ENCODE measurements around the gene USP11.

Gene USP11

DNA sequence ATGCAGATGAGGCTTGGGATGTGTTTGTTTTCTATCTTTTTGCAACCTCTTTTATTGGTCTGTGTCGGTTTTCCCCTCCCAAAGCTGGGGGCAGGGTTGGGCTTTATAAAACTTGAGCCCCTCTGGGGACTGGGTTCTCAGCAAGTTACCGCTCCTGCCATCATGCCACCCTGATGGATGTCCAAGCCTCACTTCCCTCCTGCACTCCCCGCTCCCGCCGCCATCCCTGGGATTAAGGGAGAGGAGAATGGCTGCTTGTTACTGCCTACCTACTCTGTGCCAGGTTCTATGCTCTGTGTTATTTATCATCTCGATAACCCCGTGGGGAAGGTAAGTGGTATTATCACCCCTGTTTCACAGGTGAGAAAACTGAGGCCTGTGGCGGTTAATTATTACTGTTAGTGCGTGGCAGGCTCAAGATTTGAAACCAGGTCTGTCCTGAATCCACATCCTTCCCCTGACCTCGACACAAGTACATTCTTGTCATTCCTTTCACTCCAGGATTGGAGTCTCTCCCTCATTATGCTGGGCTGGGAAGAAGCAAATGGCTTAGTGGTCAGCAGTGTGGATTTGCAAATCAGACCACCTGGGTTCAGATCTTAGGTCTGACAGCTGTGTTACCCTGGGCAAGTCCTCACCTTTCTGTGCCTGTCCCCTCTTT, 34.7 kb upstream of the USP11 start:
- no peak for ATAC-seq
- TF ChIP-seq, protein P1, sequence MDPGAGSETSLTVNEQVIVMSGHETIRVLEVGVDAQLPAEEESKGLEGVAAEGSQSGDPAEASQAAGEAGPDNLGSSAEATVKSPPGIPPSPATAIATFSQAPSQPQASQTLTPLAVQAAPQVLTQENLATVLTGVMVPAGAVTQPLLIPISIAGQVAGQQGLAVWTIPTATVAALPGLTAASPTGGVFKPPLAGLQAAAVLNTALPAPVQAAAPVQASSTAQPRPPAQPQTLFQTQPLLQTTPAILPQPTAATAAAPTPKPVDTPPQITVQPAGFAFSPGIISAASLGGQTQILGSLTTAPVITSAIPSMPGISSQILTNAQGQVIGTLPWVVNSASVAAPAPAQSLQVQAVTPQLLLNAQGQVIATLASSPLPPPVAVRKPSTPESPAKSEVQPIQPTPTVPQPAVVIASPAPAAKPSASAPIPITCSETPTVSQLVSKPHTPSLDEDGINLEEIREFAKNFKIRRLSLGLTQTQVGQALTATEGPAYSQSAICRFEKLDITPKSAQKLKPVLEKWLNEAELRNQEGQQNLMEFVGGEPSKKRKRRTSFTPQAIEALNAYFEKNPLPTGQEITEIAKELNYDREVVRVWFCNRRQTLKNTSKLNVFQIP (CRISPR knock-in tag; IDR thresholded peaks at IDR 0.05; ENCODE audit: borderline replicate concordance, low read depth), result no peak
- TF ChIP-seq ZFP3 (CRISPR knock-in tag; IDR thresholded peaks at IDR 0.05) (no peak), RARB (CRISPR knock-in tag; IDR thresholded peaks at IDR 0.05) (no peak), ESRRG (CRISPR knock-in tag; IDR thresholded peaks at IDR 0.05) (no peak), ARNTL (CRISPR knock-in tag; IDR thresholded peaks at IDR 0.05; ENCODE audit: borderline replicate concordance, low read depth) (no peak), TCF4 (CRISPR knock-in tag; IDR thresholded peaks at IDR 0.05; ENCODE audit: borderline replicate concordance) (no peak), BACH2 (CRISPR knock-in tag; IDR thresholded peaks at IDR 0.05; ENCODE audit: borderline replicate concordance) (no peak), ZNF8 (CRISPR knock-in tag; IDR thresholded peaks at IDR 0.05) (no peak), ZNF565 (CRISPR knock-in tag; conservative IDR thresholded peaks at IDR 0.05; ENCODE audit: low read depth) (no peak), SNAI2 (CRISPR knock-in tag; IDR thresholded peaks at IDR 0.05) (no peak)
- TF ChIP-seq, protein P2, sequence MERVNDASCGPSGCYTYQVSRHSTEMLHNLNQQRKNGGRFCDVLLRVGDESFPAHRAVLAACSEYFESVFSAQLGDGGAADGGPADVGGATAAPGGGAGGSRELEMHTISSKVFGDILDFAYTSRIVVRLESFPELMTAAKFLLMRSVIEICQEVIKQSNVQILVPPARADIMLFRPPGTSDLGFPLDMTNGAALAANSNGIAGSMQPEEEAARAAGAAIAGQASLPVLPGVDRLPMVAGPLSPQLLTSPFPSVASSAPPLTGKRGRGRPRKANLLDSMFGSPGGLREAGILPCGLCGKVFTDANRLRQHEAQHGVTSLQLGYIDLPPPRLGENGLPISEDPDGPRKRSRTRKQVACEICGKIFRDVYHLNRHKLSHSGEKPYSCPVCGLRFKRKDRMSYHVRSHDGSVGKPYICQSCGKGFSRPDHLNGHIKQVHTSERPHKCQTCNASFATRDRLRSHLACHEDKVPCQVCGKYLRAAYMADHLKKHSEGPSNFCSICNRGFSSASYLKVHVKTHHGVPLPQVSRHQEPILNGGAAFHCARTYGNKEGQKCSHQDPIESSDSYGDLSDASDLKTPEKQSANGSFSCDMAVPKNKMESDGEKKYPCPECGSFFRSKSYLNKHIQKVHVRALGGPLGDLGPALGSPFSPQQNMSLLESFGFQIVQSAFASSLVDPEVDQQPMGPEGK (CRISPR knock-in tag; IDR thresholded peaks at IDR 0.05; ENCODE audit: borderline replicate concordance), result no peak
- TF ChIP-seq, protein P3, sequence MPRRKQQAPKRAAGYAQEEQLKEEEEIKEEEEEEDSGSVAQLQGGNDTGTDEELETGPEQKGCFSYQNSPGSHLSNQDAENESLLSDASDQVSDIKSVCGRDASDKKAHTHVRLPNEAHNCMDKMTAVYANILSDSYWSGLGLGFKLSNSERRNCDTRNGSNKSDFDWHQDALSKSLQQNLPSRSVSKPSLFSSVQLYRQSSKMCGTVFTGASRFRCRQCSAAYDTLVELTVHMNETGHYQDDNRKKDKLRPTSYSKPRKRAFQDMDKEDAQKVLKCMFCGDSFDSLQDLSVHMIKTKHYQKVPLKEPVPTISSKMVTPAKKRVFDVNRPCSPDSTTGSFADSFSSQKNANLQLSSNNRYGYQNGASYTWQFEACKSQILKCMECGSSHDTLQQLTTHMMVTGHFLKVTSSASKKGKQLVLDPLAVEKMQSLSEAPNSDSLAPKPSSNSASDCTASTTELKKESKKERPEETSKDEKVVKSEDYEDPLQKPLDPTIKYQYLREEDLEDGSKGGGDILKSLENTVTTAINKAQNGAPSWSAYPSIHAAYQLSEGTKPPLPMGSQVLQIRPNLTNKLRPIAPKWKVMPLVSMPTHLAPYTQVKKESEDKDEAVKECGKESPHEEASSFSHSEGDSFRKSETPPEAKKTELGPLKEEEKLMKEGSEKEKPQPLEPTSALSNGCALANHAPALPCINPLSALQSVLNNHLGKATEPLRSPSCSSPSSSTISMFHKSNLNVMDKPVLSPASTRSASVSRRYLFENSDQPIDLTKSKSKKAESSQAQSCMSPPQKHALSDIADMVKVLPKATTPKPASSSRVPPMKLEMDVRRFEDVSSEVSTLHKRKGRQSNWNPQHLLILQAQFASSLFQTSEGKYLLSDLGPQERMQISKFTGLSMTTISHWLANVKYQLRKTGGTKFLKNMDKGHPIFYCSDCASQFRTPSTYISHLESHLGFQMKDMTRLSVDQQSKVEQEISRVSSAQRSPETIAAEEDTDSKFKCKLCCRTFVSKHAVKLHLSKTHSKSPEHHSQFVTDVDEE (CRISPR knock-in tag; IDR thresholded peaks at IDR 0.05), result no peak

DNA sequence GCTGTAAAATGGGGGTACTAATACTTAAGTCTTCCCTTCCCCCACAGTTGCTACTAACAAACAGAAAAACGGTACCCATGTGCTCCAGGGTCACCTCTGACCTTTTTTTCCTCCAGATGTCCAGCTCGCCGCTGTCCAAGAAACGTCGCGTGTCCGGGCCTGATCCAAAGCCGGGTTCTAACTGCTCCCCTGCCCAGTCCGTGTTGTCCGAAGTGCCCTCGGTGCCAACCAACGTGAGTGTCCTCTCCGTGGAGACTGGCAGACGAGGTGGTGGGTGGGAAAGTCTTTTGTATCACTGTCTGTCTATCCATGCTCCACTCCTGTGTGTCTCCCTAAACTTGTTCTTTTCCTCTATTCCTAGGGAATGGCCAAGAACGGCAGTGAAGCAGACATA, 34.1 kb upstream of the USP11 start:
- ATAC-seq, result no peak
- TF ChIP-seq PPARA (CRISPR knock-in tag; IDR thresholded peaks at IDR 0.05; ENCODE audit: borderline replicate concordance) (no peak), TCF4 (CRISPR knock-in tag; IDR thresholded peaks at IDR 0.05; ENCODE audit: borderline replicate concordance) (no peak), ZNF565 (CRISPR knock-in tag; conservative IDR thresholded peaks at IDR 0.05; ENCODE audit: low read depth) (no peak), ZFP3 (CRISPR knock-in tag; IDR thresholded peaks at IDR 0.05) (no peak), CSDC2 (CRISPR knock-in tag; IDR thresholded peaks at IDR 0.05) (no peak), BACH2 (CRISPR knock-in tag; IDR thresholded peaks at IDR 0.05; ENCODE audit: borderline replicate concordance) (no peak), RARB (CRISPR knock-in tag; IDR thresholded peaks at IDR 0.05) (no peak), ZC3H10 (CRISPR knock-in tag; IDR thresholded peaks at IDR 0.05) (no peak), ARNTL (CRISPR knock-in tag; IDR thresholded peaks at IDR 0.05; ENCODE audit: borderline replicate concordance, low read depth) (no peak)
- TF ChIP-seq, protein P1 (CRISPR knock-in tag; IDR thresholded peaks at IDR 0.05; ENCODE audit: borderline replicate concordance, low read depth), result no peak
- TF ChIP-seq, protein P3 (CRISPR knock-in tag; IDR thresholded peaks at IDR 0.05), result no peak
- TF ChIP-seq, protein P2 (CRISPR knock-in tag; IDR thresholded peaks at IDR 0.05; ENCODE audit: borderline replicate concordance), result no peak

All from SK-N-SH treated with all-trans-retinoic acid at 6 μM for 48 hours (cell line).